ENCODE measurements around the gene GALK2.
"Not testable (repeated sequence)": the region's sequence is repeated elsewhere in the genome, so short reads cannot be mapped to it uniquely, and the experiment has no call there.

Gene GALK2

DNA sequence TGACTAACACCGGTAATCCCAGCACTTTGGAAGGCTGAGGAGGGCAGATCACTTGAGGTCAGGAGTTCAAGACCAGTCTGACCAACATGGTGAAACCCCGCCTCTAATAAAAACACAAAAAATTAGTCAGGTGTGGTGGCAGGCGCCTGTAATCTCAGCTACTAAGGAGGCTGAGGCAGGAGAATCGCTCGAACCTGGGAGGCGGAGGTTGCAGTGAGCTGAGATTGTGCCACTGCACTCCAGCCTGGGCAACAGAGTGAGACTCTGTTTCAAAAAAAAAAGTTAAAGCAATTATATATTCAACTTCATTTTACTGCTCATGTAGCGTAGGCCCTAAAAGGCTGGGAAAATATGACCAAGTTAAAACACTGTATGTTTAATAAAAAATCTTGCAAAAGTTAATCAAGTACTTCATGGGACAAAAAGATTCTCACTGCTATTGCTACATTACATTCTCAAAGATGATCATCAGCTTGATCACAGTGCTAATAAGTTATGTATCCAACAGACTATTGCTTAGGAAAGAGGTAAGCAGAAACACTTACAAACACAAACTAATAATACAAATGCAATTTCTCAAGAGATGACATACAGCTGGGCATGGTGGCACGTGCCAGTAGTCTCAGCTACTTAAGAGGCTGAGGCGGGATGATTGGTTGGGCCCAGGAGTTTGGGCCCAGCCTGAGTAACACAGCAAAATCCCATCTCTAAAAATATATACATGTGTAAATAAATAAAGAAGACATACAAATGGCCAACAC, 17.3 kb upstream of the GALK2 start:
- H3K36me3 Mint-ChIP-seq = peaks cover 5% of the 10 kb centered on the region
- H3K4me1 Mint-ChIP-seq = peaks cover 75% of the 10 kb centered on the region
- H3K27ac Mint-ChIP-seq = no peak overlapping the region
- H3K9me3 Mint-ChIP-seq = no peaks in the 10 kb centered on the region
- peak overlapping the region; percentile 98 for H3K4me3 Mint-ChIP-seq
- H3K27me3 Mint-ChIP-seq = no peaks in the 10 kb centered on the region

- peaks cover 5% of the 10 kb centered on the region for H3K36me3 Mint-ChIP-seq
- H3K9me3 Mint-ChIP-seq = no peaks in the 10 kb centered on the region
- peak overlapping the region; percentile 97 for H3K27ac Mint-ChIP-seq
- H3K4me3 Mint-ChIP-seq = peak overlapping the region; percentile 98
- no peaks in the 10 kb centered on the region for H3K27me3 Mint-ChIP-seq
- peaks cover 63% of the 10 kb centered on the region for H3K4me1 Mint-ChIP-seq
Measured at GRCh38 chr15:49154359-49154758, 15.7 kb upstream of the GALK2 start.

DNA sequence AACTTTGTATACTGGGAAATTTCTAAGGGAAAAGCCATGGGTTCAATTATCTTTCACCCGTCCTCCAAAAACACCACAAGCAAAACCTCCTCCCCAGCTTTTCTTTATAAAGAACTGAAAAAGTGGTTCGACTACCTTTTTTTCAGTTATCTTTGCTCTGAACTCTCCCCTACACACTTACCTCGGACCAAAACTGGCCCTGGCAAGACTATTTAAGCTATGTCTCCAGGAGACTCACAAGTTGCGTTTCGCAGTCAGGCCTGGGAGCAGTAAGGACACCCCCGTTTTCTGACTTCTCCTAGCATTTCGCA, 15.3 kb upstream of the GALK2 start:
- Mint-ChIP-seq H3K4me3 (peak overlapping the region; percentile 98), H3K27me3 (no peaks in the 10 kb centered on the region), H3K27ac (peak overlapping the region; percentile 97), H3K36me3 (peaks cover 5% of the 10 kb centered on the region), H3K4me1 (peaks cover 60% of the 10 kb centered on the region), H3K9me3 (no peaks in the 10 kb centered on the region)

DNA sequence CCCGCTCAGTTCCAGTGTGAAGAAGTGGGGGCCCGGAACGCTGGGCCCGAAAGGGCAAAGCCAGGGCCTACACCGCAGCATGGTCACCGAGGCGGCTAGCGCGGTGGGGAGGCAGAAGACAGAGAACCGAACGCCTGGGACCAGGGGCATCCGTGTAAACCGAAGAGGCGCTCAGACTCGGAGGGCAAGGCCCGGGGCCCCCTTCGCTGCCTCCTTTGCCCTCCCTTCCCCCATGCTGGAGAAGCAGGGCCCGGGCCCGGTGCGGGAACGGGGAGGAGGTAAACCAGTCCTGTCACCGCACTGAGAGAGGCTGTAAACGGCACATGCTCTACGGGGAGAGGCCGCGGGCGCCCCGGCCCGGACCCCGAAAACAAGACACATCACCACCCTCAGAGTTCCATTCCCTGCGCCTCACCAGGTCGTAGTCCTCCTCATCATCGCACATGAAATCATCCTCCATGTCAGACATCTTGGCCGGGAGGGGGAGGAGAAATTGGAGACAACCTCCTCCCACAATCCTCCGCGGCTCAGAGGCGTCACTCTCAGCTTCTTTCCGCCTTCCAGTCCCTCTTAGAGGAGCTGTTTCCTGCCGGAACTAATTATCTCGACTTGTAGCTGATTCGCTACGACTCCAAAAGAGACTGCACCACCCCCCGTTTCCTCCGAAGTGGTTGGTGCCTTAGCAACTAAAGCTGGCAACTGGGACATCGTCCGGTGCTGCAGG, 14.8 kb upstream of the GALK2 start, which contains the start of gene COPS2:
COPS2 (minus strand) TSS at position 490 of the 724 bp plus-strand sequence; CDS start at position 469, 21 bp downstream.
- Mint-ChIP-seq H3K4me3 (peak within 1 kb of the TSS; percentile 98), H3K27me3 (no peaks in the 10 kb centered on the region), H3K4me1 (peaks cover 59% of the 10 kb centered on the region), H3K27ac (peak within 1 kb of the TSS; percentile 97), H3K9me3 (no peaks in the 10 kb centered on the region), H3K36me3 (peaks cover 5% of the 10 kb centered on the region)

DNA sequence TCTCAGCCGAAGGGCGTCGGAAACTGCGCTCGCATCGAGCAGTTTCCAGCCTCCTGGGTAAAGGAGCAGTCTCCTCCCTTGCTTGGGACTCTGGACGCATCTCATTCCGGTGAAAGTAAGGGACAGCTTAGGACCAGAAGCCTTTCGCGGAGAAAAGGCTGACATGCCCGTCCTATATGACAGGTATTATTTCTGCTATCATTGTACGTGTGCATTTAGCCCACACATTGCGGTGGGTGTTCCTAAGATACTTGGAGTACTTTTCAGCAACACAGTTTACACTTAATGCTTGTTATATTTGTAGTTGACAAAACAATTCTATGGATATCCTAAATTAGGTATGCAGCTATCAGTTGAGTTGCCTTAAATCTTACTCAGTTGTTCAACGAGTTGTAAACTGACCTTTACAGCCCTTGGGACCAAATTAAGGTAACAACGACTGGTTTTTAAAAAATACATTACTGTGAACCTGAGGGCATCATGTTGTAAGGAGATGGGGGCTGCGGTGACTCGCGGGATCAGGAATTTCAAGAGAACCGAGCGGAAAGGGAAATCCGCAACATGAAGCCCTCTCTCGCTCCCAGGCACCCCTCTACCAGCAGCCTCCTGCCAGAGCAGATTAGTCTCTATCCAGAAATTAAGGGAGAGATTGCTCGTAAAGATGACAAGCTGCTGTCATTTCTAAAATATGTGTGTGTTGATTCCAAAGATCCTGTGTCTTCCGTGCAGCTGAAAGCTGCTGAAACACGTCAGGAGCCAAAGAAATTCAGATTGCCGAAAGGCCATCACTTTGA, 14.0 kb upstream of the GALK2 start:
- H3K9me3 Mint-ChIP-seq = no peaks in the 10 kb centered on the region
- peaks cover 2% of the 10 kb centered on the region for H3K36me3 Mint-ChIP-seq
- peak overlapping the region; percentile 98 for H3K4me3 Mint-ChIP-seq
- H3K4me1 Mint-ChIP-seq = peaks cover 55% of the 10 kb centered on the region
- H3K27ac Mint-ChIP-seq = peak overlapping the region; percentile 97
- H3K27me3 Mint-ChIP-seq = no peaks in the 10 kb centered on the region

DNA sequence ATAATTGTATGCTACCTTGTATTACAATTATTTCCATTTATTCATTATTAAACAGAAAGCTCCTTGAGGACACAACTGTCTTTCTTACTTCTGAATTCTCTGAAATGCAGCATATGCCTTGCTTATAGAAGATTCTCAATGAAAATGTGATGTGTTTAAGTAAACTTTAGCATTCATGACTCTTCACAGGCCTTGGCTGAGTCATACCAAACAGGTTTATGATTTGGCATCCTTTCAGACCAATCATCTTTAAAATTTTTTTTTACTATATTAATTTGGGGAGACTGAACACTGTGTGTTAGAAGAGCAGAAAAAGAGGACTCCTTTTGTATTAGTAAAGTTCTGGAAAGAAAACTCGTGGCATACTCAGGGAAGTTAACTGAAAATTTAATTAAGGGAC, 6.4 kb upstream of the GALK2 start:
- H3K4me3 Mint-ChIP-seq = no peak overlapping the region
- no peaks in the 10 kb centered on the region for H3K27me3 Mint-ChIP-seq
- H3K36me3 Mint-ChIP-seq = peaks cover 9% of the 10 kb centered on the region
- no peaks in the 10 kb centered on the region for H3K9me3 Mint-ChIP-seq
- H3K4me1 Mint-ChIP-seq = no peaks in the 10 kb centered on the region
- H3K27ac Mint-ChIP-seq = no peak overlapping the region

DNA sequence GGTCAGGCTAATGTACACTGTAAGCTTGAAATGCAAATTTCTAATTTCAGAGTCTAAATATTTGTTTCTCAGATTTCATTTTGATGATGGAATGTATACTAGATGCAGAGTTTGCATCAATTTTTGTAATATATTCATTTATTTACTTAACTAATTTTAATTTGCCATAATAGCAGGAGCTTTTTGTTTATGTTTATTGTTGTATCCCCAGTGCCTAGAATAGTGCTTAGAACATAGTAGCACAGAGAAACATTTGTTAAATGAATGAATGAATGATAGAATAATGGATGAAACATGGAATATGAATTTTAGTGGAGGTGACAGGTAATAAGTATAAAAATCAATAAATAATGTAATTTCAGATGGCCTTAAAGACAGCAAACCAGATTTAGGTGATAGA, 5.2 kb upstream of the GALK2 start:
- peaks cover 9% of the 10 kb centered on the region for H3K36me3 Mint-ChIP-seq
- no peak overlapping the region for H3K27ac Mint-ChIP-seq
- H3K4me1 Mint-ChIP-seq = peaks cover 8% of the 10 kb centered on the region
- no peaks in the 10 kb centered on the region for H3K9me3 Mint-ChIP-seq
- H3K4me3 Mint-ChIP-seq = no peak overlapping the region
- no peaks in the 10 kb centered on the region for H3K27me3 Mint-ChIP-seq

GRCh38 chr15:49168016-49168415, 2.0 kb upstream of the GALK2 start:
- Mint-ChIP-seq H3K27me3 (no peaks in the 10 kb centered on the region), H3K27ac (no peak overlapping the region), H3K4me1 (peaks cover 32% of the 10 kb centered on the region), H3K36me3 (peaks cover 4% of the 10 kb centered on the region), H3K9me3 (no peaks in the 10 kb centered on the region), H3K4me3 (no peak overlapping the region)

- Mint-ChIP-seq H3K27ac (no peak overlapping the region), H3K9me3 (no peaks in the 10 kb centered on the region), H3K36me3 (peaks cover 7% of the 10 kb centered on the region), H3K27me3 (no peaks in the 10 kb centered on the region), H3K4me3 (peak overlapping the region; percentile 98), H3K4me1 (peaks cover 49% of the 10 kb centered on the region)
Measured at GRCh38 chr15:49171790-49172189, 1.7 kb downstream of the GALK2 start.

DNA sequence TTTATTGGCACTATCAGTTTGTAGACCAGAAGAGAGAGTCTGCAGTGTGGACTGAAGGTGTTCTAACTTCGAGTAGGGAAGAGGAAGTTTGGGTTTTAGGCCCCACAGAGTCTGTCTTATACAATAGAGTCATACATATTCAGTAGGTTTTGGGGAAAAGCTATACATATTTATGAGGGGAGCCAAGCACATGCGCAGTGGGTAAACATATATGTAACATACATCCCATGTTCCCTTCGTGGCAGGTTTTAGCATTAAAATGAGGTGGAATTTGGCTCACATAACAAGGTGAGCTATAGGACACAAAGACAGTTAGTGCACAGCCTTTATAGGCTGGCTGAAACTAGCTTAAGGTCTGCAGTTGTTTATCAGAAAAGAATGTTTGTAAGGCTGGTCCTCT, 4.9 kb downstream of the GALK2 start:
- peaks cover 7% of the 10 kb centered on the region for H3K36me3 Mint-ChIP-seq
- peaks cover 41% of the 10 kb centered on the region for H3K4me1 Mint-ChIP-seq
- no peak overlapping the region for H3K27ac Mint-ChIP-seq
- no peak overlapping the region for H3K4me3 Mint-ChIP-seq
- H3K27me3 Mint-ChIP-seq = no peaks in the 10 kb centered on the region
- no peaks in the 10 kb centered on the region for H3K9me3 Mint-ChIP-seq

DNA sequence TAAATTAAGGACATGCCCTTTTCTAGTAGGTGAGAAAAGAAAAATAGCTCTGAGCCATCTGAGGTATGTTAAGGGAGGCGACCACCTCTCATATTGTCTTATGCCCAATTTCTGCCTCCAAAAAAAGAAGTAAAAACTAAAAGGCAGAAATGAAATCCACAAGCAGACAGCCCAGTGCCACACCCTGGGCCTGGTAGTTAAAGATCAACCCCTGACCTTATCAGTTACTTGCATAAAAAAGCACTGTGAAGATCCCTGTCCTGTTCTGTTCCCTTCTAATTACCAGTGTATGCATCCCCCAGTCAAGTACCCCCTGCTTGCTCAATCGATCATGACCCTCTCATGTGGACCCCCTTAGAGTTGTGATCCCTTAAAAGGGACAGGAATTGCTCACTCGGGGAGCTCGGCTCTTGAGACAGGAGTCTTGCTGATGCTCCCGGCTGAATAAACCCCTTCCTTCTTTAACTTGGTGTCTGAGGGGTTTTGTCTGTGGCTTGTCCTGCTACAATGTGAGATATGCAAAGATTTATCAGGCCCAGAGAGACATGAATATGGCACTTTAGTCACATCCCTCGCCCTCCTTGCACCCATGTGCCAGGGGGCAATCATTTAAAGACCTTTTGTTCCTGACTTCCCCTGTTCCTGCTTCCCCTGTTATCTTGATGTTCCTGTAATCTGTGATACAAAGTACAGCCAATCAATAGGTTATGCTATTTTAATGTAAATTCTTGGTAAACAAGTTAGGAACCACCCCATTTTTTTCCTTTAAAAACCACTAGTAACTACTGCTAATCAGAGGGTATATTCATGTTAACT, 5.7 kb downstream of the GALK2 start:
- H3K27ac Mint-ChIP-seq, H3K27me3 Mint-ChIP-seq, H3K36me3 Mint-ChIP-seq, H3K4me3 Mint-ChIP-seq, H3K9me3 Mint-ChIP-seq: not testable (repeated sequence)
- H3K4me1 Mint-ChIP-seq = peaks cover 43% of the 10 kb centered on the region

DNA sequence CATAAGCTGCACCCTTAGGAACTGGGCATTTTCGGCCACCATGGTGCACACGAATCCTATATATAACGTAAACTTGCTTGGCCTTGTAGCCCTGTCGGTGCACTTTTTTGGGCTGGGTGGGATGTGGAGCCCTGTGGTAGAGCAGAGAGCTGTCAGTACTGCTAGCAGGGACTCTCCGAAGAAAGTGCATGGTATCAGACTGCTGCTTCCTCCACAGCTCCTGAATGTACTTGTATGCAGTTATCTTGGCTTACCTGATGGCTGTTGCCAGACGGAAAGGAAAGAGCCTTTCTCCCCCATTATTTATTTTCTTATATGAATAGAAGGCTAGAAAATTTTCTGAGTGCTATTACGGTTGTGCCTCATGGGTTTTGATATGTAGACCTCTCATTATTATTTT, 8.4 kb downstream of the GALK2 start:
- Mint-ChIP-seq H3K9me3 (no peaks in the 10 kb centered on the region), H3K4me1 (peaks cover 31% of the 10 kb centered on the region), H3K36me3 (peaks cover 11% of the 10 kb centered on the region), H3K4me3 (no peak overlapping the region), H3K27me3 (no peaks in the 10 kb centered on the region), H3K27ac (no peak overlapping the region)

- Mint-ChIP-seq H3K27ac (no peak overlapping the region), H3K36me3 (peaks cover 17% of the 10 kb centered on the region), H3K4me3 (no peak overlapping the region)
Measured at GRCh38 chr15:49179433-49180190, 9.6 kb downstream of the GALK2 start.

DNA sequence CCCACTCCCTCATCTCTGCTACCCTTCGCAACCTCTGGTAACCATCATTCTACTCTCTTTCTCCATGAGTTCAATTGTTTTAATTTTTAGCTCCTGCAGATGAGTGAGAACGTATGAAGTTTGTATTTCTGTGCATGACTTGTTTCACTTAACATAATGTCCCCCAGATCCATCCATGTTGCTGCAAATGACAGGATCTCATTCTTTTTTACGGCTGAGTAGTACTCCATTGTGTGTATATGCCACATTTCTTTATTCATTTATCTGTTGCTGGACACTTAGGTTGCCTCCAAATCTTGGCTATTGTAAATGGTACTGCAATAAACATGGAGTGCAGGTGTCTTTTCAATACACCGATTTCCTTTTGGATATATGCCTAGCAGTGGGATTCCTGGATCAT, 12.1 kb downstream of the GALK2 start:
- H3K27me3 Mint-ChIP-seq = no peaks in the 10 kb centered on the region
- peaks cover 5% of the 10 kb centered on the region for H3K9me3 Mint-ChIP-seq
- H3K36me3 Mint-ChIP-seq = peaks cover 23% of the 10 kb centered on the region
- no peak overlapping the region for H3K4me3 Mint-ChIP-seq
- peaks cover 47% of the 10 kb centered on the region for H3K4me1 Mint-ChIP-seq
- no peak overlapping the region for H3K27ac Mint-ChIP-seq

More at GRCh38 chr15:49179433-49180190, 9.6 kb downstream of the GALK2 start:
- peaks cover 5% of the 10 kb centered on the region for H3K9me3 Mint-ChIP-seq
- no peaks in the 10 kb centered on the region for H3K27me3 Mint-ChIP-seq
- H3K4me1 Mint-ChIP-seq = peaks cover 40% of the 10 kb centered on the region

Measured in activated naive CD4-positive, alpha-beta T cell treated with anti-CD3 and anti-CD28 coated beads, Interleukin-2, amount 50 U/mL, for 24 hours (primary cell).